Activated B cell treated with CpG ODN at 0.5 μM for 24 hours (primary cell): ENCODE data around the gene LSM3. TPM values are rescaled to one million over a fixed set of nuclear protein-coding genes. Genes with fewer than 3 reads are reported as not detected.

Experiments
- ATAC-seq: fragments of 200-7000 bp; cut with Tn5 transposase; one replicate; pipeline ENCODE4 v1.10.0; 2021; ENCODE audit warnings: low read depth, mild to moderate bottlenecking, moderate library complexity
- CTCF ChIA-PET: fragments of 350-600 bp; sonication (Branson Sonifier 250); formaldehyde crosslinking; loops from one replicate; lab custom pipeline; 2021; ENCODE audit warnings: antibody characterized with exemption; lab: Charles Lee
- POLR2A ChIA-PET: fragments of 350-600 bp; sonication (Branson Sonifier 250); formaldehyde crosslinking; loops from one replicate; lab custom pipeline; 2021; ENCODE audit warnings: antibody characterized with exemption; lab: Charles Lee
- DNase-seq: peaks from one replicate; pipeline ENCODE4 v3.0.0; 2022
- H3K27ac Mint-ChIP-seq: one replicate; pipeline ENCODE4 v1.8.0; 2020; ENCODE audit warnings: mixed read lengths
- H3K27me3 Mint-ChIP-seq: one replicate; pipeline ENCODE4 v1.8.0; 2021; ENCODE audit warnings: mixed read lengths
- H3K36me3 Mint-ChIP-seq: one replicate; pipeline ENCODE4 v1.8.0; 2021; ENCODE audit warnings: low read depth, mixed read lengths
- H3K4me1 Mint-ChIP-seq: one replicate; pipeline ENCODE4 v1.8.0; 2021; ENCODE audit warnings: mixed read lengths
- H3K4me3 Mint-ChIP-seq: one replicate; pipeline ENCODE4 v1.8.0; 2020; ENCODE audit warnings: mild to moderate bottlenecking, mixed read lengths
- H3K9me3 Mint-ChIP-seq: one replicate; pipeline ENCODE4 v1.8.0; 2020; ENCODE audit warnings: mixed read lengths
- CTCF ChIP-seq: fragments of 200-600 bp; IDR thresholded peaks from one replicate; pipeline ENCODE4 v1.8.0; 2022; ENCODE audit warnings: antibody characterized with exemption, mild to moderate bottlenecking
- intact Hi-C: fragments of 100-400 bp; cut with micrococcal nuclease; formaldehyde crosslinking; loops from one replicate; pipeline ENCODE4 v1.15.1; 2024
- total RNA-seq: library from RNA; stranded (reverse); gene quantifications from 2 replicates; pipeline ENCODE4 v1.2.3, GENCODE V29; 2022

The LSM3 gene
- total RNA-seq, 1 donor from 2014 or later, result 12.9 TPM

- Mint-ChIP-seq H3K9me3 (peaks cover 7% of the 10 kb centered on the region), H3K27me3 (peaks cover 40% of the 10 kb centered on the region), H3K27ac (no peak overlapping the region), H3K4me1 (peaks cover 2% of the 10 kb centered on the region), H3K4me3 (no peak overlapping the region), H3K36me3 (peaks cover 2% of the 10 kb centered on the region)
- ATAC-seq, result no peak
- ChIA-PET POLR2A (no interaction called here), CTCF (no interaction called here)
- TF ChIP-seq CTCF, result no peak
- no peak for DNase-seq
- intact Hi-C loops, result no loop called here
These were observed 55.8 kb downstream of the LSM3 start for GRCh38 chr3:14234251-14235002.

GRCh38 chr3:14235003-14235911 lies 56.6 kb downstream of the LSM3 start:
- no peak overlapping the region for H3K4me3 Mint-ChIP-seq

GRCh38 chr3:14235912-14236295 lies 57.3 kb downstream of the LSM3 start:
- intact Hi-C loops, result no loop called here
- DNase-seq (no peak), ATAC-seq (no peak)
- peaks cover 7% of the 10 kb centered on the region for H3K9me3 Mint-ChIP-seq
- peaks cover 2% of the 10 kb centered on the region for H3K36me3 Mint-ChIP-seq
- TF ChIP-seq CTCF, result no peak
- ChIA-PET CTCF (interaction anchor here (1.2 to 1.5 kb wide), 2 partner anchors 21 to 33 kb away, joined by 3 read pairs; no protein-coding TSS in a partner anchor), POLR2A (no interaction called here)
- no peak overlapping the region for H3K4me3 Mint-ChIP-seq
- H3K27ac Mint-ChIP-seq, result no peak overlapping the region
- H3K4me1 Mint-ChIP-seq, result peaks cover 2% of the 10 kb centered on the region
- H3K27me3 Mint-ChIP-seq, result peaks cover 39% of the 10 kb centered on the region

More at GRCh38 chr3:14235003-14235911, 56.6 kb downstream of the LSM3 start:
- Mint-ChIP-seq H3K9me3 (peaks cover 7% of the 10 kb centered on the region), H3K36me3 (peaks cover 2% of the 10 kb centered on the region), H3K27ac (no peak overlapping the region), H3K4me1 (peaks cover 2% of the 10 kb centered on the region), H3K27me3 (peaks cover 40% of the 10 kb centered on the region)
- intact Hi-C loops, result no loop called here
- DNase-seq (no peak), ATAC-seq (no peak)
- ChIA-PET POLR2A (no interaction called here), CTCF (interaction anchor here (1.2 to 1.5 kb wide), 2 partner anchors 22 to 32 kb away, joined by 3 read pairs; no protein-coding TSS in a partner anchor)
- no peak for TF ChIP-seq CTCF

- Mint-ChIP-seq H3K4me1 (peaks cover 2% of the 10 kb centered on the region), H3K27me3 (peaks cover 29% of the 10 kb centered on the region), H3K4me3 (no peak overlapping the region), H3K36me3 (peaks cover 2% of the 10 kb centered on the region), H3K27ac (no peak overlapping the region), H3K9me3 (peaks cover 7% of the 10 kb centered on the region)
- DNase-seq (no peak), ATAC-seq (no peak)
- CTCF ChIA-PET, result no interaction called here
- intact Hi-C loops, result no loop called here
- POLR2A ChIA-PET, result no interaction called here
- TF ChIP-seq CTCF, result no peak
These were observed 58.3 kb downstream of the LSM3 start for GRCh38 chr3:14236902-14237301.

- ChIA-PET POLR2A (no interaction called here), CTCF (interaction anchor here (0.8 kb wide), 1 partner anchor 34 kb away, joined by 4 read pairs; no protein-coding TSS in a partner anchor)
- H3K4me3 Mint-ChIP-seq, result no peak overlapping the region
- TF ChIP-seq CTCF, result no peak
- H3K36me3 Mint-ChIP-seq, result peaks cover 2% of the 10 kb centered on the region
- H3K9me3 Mint-ChIP-seq, result peaks cover 7% of the 10 kb centered on the region
- DNase-seq, result no peak
- intact Hi-C loops, result no loop called here
- no peak overlapping the region for H3K27ac Mint-ChIP-seq
- H3K27me3 Mint-ChIP-seq, result peaks cover 25% of the 10 kb centered on the region
- no peak for ATAC-seq
- H3K4me1 Mint-ChIP-seq, result peaks cover 2% of the 10 kb centered on the region
These were observed 58.8 kb downstream of the LSM3 start for GRCh38 chr3:14237457-14237856.
